ENCODE measurements around the gene CLEC4G.
"Not testable (repeated sequence)": the region's sequence is repeated elsewhere in the genome, so short reads cannot be mapped to it uniquely, and the experiment has no call there.

The CLEC4G gene

GRCh38 chr19:7746306-7746705 is 14.4 kb upstream of the CLEC4G start:
- not testable (repeated sequence) for DNase-seq

GRCh38 chr19:7744871-7745650 is 13.2 kb upstream of the CLEC4G start:
- DNase-seq, result no peak

- no peak for DNase-seq
Measured at GRCh38 chr19:7744199-7744786, 12.4 kb upstream of the CLEC4G start.

- DNase-seq, result no peak
Measured at GRCh38 chr19:7743425-7743841, 11.5 kb upstream of the CLEC4G start.

GRCh38 chr19:7742991-7743390 is 11.1 kb upstream of the CLEC4G start:
- no peak for DNase-seq

- DNase-seq, result no peak
Measured at GRCh38 chr19:7742575-7742974, 10.7 kb upstream of the CLEC4G start.

GRCh38 chr19:7740682-7741054 is 8.8 kb upstream of the CLEC4G start:
- no peak for DNase-seq

GRCh38 chr19:7739801-7740681 is 8.1 kb upstream of the CLEC4G start:
- DNase-seq, result no peak

GRCh38 chr19:7739211-7739755 is 7.4 kb upstream of the CLEC4G start:
- DNase-seq, result no peak

- no peak for DNase-seq
Measured at GRCh38 chr19:7738023-7738422, 6.1 kb upstream of the CLEC4G start.

- no peak for DNase-seq
Measured at GRCh38 chr19:7737215-7737614, 5.3 kb upstream of the CLEC4G start.

- no peak for DNase-seq
Measured at GRCh38 chr19:7736148-7736547, 4.2 kb upstream of the CLEC4G start.

- DNase-seq, result no peak
Measured at GRCh38 chr19:7734220-7735203, 2.6 kb upstream of the CLEC4G start.

- DNase-seq, result no peak
Measured at GRCh38 chr19:7733376-7733775, 1.5 kb upstream of the CLEC4G start.

- DNase-seq, result no peak
Measured at GRCh38 chr19:7731615-7732014, 295 bp downstream of the CLEC4G start.

GRCh38 chr19:7731218-7731595 is 703 bp downstream of the CLEC4G start:
- no peak for DNase-seq

GRCh38 chr19:7730286-7731217 is 1.4 kb downstream of the CLEC4G start:
- no peak for DNase-seq

- DNase-seq, result no peak
Measured at GRCh38 chr19:7729831-7730285, 2.1 kb downstream of the CLEC4G start.

GRCh38 chr19:7729211-7729610 is 2.7 kb downstream of the CLEC4G start:
- no peak for DNase-seq

- no peak for DNase-seq
Measured at GRCh38 chr19:7725791-7726190, 6.1 kb downstream of the CLEC4G start.

- DNase-seq, result no peak
Measured at GRCh38 chr19:7722231-7722651, 9.7 kb downstream of the CLEC4G start.

Data from NCI-H1048 (cell line).